KBM-7 (cell line): Measurements from ENCODE around the gene DUS4L.
"Not testable (repeated sequence)": the region's sequence is repeated elsewhere in the genome, so short reads cannot be mapped to it uniquely, and the experiment has no call there.

Experiments used
- DNase-seq: peaks from one replicate; pipeline ENCODE4 v3.0.0-alpha.2; 2015
- in situ Hi-C: fragments of 300-500 bp; cut with MboI; formaldehyde crosslinking; loops from 2 replicates; pipeline ENCODE4 v1.14.3; 2020; ENCODE audit warnings: low sequenced_read_pairs, low pct_unique_long_range_greater_than_20kb, mixed read lengths

DUS4L gene, protein sequence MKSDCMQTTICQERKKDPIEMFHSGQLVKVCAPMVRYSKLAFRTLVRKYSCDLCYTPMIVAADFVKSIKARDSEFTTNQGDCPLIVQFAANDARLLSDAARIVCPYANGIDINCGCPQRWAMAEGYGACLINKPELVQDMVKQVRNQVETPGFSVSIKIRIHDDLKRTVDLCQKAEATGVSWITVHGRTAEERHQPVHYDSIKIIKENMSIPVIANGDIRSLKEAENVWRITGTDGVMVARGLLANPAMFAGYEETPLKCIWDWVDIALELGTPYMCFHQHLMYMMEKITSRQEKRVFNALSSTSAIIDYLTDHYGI

GRCh38 chr7:107563775-107564552 lies at the start of gene DUS4L, which contains the start of gene COG5:
TSS of gene DUS4L (plus strand) at chr7:107563971. CDS start at chr7:107567071, 3,100 bp downstream.
TSS of gene COG5 (minus strand) at chr7:107563920. CDS start at chr7:107563896, 24 bp downstream.
- in situ Hi-C loops = no loop called here
- DNase-seq = peak; percentile 88

DNA sequence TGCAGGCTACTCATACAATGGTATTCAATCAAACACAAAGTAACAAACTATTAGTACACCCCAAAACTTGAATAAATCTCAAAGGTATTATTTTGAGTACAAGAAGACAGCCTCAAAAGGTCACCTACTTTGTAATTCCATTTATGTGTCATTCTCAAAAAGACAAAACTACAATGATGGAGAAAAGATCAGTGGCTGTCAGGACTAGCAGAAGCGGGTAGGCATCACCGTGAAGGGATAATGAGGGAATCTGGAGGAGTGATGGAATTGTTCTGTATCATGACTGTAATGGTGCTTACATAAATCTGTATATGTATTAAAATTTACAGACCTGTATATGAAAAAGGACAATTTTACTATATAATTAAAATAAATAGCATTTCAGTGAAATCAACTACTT lies 37.1 kb upstream of the DUS4L start:
- no peak for DNase-seq
- in situ Hi-C loops = no loop called here

DNA sequence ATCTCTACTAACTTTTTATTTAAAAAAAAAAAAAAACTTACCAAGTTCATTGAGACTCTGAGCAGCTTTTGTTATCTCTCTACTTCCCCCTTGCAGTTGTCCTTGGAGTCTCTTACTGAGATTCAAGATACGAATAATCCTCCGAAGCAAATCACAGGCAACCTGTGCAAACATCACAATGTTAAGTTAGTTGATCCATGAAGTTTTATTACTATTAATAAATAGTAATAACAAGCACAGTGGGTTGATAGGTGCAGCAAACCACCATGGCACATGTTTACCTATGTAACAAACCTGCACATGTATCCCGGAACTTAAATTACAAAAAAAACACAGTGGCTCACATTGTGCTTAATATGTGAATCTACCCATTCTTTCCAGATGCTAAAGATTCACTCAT lies 36.6 kb upstream of the DUS4L start:
- no peak for DNase-seq
- in situ Hi-C loops = no loop called here

DNA sequence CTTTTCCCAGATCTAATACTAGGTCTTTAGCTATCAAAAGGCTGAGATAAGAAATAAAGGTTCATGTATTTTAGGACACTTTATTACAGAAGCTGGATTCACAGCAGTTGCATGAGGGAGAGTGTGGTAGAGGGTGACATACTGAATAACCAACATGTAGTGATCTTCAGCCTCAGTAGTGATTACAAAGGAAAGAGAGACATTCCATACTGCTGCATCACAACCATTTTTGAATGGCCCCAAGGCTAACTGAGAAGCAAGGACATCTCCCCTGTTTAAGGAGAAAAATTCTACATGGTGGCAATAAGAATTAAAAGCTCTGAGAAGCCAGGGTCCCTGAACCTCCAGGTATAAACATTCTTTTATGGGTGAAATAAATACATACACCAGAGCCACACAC lies 35.3 kb upstream of the DUS4L start:
- in situ Hi-C loops = no loop called here
- DNase-seq = no peak

DNA sequence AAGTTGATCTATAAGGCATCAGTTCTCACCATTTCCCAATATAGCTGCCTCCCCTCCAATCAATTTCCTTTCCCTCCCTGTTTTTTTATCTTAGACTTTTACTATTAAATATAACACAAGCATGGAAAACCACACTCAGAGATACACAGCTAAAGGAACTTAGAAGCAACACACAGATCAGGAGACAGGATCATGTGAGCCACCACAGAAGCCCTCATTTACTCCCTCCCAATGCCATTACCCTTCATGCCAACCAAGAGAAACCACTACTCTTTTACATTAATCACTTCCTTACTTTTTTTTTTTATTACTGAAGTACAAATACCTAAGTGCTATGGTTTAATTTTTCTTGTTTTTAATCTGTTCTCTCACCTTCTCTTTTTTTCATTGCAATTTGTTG lies 33.0 kb upstream of the DUS4L start:
- DNase-seq = no peak
- in situ Hi-C loops = no loop called here

- no peak for DNase-seq
- in situ Hi-C loops = no loop called here
Observed at GRCh38 chr7:107534139-107534538, 29.6 kb upstream of the DUS4L start.

DNA sequence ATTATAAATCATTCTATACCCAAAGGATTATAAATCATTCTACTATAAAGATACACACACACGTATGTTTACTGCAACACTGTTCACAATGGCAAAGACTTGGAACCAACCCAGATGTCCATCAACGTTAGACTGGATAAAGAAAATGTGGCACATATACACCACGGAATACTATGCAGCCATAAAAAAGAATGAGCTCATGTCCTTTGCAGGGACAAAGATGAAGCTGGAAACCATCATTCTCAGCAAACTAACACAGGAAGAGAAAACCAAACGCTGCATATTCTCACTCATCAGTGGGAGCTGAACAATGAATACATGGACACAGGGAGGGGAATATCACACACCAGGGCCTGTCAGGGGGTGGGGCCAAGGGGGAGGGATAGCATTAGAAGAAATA lies 26.5 kb upstream of the DUS4L start:
- in situ Hi-C loops, DNase-seq: not testable (repeated sequence)

DNA sequence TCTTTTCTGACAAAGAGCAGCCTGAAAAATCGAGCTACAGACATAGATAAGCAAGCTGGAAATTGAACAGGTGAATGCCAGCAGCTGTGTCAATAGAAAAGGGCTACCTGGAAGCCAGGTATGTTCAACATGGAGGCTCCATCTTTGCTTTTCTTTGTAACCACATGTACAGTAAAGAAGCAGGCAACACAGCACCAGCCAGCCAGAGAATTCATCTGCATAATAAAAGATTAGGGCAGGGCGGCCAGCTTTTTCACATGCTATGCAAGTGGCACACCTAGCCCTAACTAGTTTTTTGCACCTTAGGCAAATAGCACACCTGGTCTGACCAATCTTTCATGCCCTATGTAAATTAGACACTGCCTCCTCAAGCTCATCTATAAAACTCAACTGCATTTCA lies 25.8 kb upstream of the DUS4L start:
- in situ Hi-C loops = no loop called here
- DNase-seq = no peak

- in situ Hi-C loops = no loop called here
- DNase-seq = no peak
Observed at GRCh38 chr7:107543338-107543993, 20.3 kb upstream of the DUS4L start.

DNA sequence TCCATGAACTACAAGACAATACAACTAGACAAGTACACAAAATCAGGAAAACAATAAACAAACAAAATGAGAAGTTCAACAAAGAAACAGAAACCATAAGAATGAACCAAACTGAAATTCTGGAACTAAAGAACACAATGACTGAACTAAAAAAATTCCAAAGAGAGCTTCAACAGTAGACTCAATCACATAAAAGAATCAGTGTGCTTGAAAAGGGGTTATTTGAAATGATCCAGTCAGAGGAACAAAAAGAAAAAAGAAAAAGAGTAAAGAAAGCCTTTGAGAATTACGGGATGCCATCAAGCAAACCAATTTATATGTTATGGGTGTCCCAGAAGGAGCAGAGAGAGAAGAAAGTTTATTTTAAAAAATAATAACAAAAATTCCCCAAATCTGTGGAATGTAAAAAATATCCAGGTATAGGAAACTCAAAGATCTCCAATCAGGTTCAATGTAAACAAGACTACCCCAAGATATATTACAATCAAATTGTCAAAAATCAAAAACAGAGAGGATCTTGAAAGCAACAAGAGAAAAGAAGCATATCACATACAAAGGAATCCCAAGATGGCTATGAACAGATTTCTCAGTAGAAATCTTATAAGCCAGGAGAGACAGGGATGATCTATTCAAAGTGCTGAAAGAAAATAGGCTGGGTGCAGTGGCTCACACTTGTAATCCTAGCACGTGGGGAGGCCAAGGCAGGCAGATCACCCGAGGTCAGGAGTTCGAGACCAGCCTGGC lies 18.8 kb upstream of the DUS4L start:
- in situ Hi-C loops = no loop called here
- DNase-seq = no peak

- DNase-seq = no peak
- in situ Hi-C loops = no loop called here
Observed at GRCh38 chr7:107551936-107552335, 11.8 kb upstream of the DUS4L start.

GRCh38 chr7:107555893-107556292 lies 7.9 kb upstream of the DUS4L start:
- in situ Hi-C loops = no loop called here
- DNase-seq = no peak

GRCh38 chr7:107559864-107560263 lies 3.9 kb upstream of the DUS4L start:
- in situ Hi-C loops = no loop called here
- no peak for DNase-seq

DNA sequence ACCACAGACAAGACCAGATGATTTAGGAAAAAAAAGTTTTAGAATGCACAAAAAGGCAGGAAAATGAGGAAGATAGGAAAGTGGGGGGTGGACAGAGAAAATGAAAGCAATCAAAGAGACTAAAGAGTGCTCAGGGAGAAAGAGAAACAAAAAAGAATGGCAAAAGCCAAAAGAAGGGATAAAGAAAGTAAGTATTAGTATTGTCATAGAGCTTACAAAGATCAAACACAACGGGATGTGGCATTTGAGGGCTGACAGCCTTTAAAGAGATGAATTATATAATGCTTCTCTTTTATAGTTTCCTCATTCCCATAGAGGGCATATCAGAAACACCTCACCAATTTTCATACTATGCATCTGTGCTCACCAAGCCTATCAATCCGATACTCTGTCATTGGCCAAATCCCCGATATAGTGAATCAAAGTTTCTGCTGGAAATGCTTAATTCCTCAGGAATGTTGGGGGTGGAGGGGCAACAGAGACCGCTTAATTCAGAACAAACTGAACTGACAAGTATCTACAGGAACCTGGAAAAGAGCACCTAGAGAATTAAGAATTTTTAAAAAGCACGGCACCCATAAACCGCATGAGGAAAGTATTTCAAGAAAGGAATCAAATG lies 2.8 kb upstream of the DUS4L start:
- in situ Hi-C loops = no loop called here
- DNase-seq = peak; percentile 29

DNA sequence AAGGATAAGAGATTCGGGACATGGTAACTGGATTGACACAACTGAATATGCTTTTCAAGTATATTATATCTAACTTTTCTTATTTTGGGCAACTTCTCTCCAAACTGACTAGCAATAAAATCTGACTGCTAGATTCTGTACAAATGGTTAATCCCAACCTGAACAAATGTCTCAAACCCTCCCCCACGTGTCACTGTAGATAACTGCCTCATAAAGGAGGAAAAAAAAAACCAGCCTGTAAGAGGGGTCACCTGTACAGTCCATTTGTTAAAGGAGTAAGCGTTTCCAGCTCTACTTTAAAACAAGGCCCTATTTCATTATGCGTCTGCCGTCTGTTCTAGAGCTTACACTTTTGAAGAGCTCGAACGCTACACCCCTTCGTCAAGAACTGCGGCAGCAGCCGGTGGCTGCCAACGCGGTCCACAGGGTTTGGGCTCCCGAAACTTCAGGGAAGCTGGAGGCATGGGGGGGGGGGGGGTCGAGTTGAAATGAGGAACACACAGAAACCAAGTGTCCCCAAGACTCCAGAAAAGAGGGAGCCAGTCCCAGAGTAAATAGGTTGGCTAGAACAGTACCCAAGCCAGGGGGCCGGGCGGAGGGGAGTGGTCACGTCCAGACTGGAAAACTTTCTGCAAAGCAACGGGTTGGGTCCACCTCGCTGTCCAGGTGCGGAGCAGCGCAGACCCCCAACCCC lies 543 bp upstream of the DUS4L start:
- in situ Hi-C loops = no loop called here
- DNase-seq = no peak

DNA sequence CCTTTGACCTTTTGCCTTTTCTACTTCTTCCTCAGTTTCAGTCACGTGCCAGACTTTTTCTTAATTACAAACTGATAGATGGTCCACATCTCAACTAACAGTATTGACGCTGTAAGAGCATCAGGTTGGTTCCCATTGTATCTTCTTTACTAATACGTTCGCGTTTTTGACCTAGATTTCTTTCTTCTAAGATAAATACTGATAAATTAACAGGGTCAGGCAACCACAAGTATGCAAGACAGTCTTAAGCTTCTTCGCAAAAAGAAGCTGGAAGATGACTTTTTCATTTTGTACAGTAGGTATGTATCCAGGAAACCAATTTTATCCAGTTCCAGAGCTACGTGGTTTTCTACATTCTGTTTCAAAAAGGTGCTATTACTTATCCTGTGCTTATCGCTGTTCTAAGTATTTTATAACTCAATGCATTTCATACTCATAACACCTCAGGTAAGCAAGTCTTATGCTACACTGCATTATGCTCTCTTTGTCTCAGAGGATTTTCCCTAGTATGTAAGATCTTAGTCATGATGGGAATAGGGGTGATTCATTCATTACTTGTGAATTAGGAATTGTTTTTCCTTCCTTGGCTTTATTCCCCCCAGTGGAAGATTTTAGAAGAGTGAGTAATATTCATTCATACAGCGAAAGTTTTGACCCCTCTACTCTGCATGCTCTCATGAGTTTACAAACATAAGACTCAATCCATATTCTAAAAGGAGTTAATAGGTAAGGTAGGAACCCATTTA lies 955 bp downstream of the DUS4L start:
- in situ Hi-C loops = no loop called here
- no peak for DNase-seq

- in situ Hi-C loops = no loop called here
- DNase-seq = no peak
Observed at GRCh38 chr7:107570298-107570697, 6.5 kb downstream of the DUS4L start.

DNA sequence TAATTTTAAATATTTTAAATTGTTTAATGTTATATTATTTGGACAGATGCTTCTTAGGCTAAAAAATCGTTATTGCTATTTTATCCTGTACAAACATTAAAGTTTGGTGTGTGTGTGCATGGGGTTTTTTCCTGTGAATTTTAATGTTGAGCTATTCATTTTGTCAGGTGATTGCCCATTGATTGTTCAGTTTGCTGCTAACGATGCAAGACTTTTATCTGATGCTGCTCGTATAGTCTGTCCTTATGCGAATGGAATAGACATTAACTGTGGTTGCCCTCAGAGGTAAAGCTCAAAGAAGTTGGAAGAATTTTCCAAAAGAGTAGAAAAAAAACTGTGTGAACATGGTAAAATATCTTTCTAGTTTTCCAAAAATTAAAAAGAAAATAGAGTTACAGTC lies 9.8 kb downstream of the DUS4L start:
- in situ Hi-C loops = no loop called here
- no peak for DNase-seq
